GM04504 (cell line): ENCODE measurements around the gene TMC1.
A peak's percentile ranks its signal among the peaks of the same experiment; 100 is the strongest.

ENCODE experiments used
- DNase-seq: peaks from one replicate; pipeline ENCODE4 v3.0.0-alpha.2; 2012; ENCODE audit warnings: low read depth

The TMC1 gene

DNA sequence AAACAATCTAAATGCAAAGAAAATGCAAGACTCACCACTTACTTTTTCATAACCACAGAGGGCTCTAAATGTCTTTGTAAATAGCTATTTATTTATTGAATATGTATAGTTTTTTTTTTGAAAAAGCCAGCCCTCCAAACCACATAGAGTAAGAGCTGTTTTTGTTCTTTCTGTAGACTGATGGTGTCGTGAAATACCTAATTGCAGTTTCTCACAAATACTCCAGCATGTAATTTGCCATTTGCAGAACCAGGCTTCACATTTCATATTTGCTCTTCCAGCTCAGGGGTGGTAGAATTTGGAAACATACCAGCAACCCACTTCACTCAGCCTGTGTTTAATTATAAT is 159.8 kb downstream of the TMC1 start:
- no peak for DNase-seq

DNA sequence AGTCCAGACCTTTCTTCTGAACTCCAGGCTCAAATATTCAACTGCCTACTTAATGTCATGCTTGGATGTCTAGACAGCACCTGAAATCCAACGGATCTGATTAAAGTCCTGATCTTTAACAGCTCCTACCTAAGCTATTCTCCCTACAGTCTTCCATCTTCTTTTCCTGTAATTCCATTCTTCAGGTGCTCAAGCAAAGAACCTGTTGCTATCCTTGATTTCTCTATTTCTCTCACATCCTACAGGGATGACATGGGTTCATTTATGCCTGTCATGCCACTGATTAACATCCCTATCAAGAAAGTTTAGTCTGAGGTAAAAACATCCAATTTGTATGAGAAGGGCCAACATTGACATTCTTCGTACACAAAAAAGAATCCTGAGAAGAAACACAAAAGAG is 163.2 kb downstream of the TMC1 start:
- DNase-seq = no peak

DNA sequence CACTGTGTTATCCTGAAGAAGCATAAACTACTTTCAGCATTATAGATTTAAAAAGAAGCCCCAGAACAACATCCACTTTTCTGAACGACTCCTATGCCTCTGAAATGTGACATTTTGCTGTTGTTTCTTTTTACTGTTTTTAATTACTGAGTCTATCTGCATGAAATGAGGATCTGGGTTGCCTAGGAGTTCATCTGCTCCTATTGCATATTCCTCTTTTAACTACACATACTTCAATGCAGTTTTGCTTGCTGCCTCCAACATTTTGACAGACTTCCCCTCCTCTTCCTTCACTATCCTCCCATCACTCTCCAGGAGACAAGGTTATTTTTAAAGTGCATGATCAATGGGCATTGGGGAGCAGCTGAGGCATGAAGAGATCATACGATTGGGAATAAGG is 164.5 kb downstream of the TMC1 start:
- DNase-seq = no peak

DNA sequence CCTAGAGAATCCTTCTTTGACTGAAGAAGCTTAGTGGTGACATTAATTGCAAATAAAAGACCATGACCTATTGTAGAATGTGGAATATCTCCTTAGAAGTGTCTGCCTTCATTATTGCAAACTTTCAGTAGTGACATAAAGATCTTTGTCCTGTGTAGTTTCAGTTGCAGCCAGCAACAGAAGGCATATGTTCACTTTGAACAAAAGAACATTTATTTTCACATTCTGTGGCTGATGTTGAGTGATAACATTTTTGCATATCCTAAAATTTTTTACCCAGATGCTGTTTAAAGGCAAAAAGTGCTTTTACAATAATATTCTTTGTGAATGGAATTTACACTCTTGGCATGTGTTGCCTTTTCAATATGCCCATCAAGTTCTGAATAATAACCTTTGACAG is 165.9 kb downstream of the TMC1 start:
- no peak for DNase-seq

DNA sequence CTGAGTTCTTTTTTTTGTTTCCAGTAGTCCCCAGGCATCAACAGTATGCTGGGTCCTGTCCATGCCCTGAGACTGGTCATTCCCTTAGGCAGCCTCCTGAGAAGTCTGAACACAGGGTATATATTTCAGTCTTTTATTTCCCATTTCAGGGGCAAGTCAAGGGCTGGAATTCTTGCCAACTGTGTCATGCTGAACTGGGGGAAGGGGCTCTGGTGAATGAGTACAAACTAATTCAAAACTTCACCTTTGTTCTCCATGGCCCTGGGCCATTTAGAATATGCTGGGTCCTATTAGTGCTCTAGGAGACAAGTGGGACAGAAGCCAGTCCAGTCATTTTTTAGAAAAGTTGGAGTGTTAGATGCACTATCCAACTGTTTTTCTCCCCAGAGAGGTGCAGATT is 170.3 kb downstream of the TMC1 start:
- no peak for DNase-seq

DNA sequence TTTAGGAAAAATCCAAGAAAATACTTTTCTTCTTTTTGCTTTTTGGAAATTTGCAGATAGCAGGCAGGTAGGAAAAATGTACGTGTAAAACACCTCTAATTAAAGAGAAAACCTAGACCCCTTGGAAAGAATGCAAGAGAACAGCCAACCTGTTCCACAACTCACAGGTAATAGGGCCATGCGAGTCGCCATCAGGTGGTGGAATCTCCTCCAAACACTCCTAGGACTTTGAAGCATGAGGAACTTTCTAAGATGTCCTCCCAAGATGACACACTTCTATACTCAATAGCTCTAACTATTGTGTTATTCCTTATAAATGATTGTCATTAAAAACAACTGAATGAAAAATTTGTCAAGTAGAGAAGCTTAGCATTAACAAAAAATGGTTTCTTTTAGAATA is 174.0 kb downstream of the TMC1 start:
- DNase-seq = no peak

DNA sequence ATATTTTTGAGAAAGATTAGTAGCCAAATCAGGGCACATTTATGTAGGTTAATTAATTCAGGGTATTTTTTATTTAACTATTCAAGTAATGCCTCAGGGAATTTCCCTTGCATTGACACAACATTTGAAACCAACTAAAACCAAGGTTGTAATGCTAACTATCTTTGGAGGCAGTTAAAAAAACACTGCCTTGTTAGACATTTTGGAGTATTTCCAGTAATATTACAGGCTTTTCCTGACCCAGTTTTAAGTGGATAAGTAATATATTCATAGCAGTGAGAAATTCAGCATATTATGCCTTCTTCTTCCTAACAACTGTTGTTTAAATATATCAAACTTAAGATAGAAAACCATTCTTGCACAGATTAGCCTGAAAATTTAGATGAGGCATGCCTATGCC is 175.1 kb downstream of the TMC1 start:
- no peak for DNase-seq

DNA sequence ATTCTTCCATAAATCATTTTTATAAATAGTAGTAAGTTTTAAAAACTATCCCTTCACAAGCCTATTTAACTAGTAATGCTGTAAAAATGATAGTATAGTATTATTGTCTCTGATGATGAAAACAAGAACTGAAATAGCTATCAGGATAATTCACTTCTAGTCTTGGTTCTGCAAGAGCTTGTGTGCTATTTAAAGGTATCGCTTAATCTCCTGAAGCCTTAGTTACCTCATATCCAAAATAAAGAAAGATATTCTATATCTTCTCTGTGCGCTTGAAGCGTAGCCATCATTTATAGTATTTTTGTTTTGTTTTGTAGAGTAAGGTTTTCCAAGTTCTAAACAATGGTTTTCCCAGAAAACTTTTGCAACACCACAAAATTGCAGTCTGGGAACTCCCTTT is 180.1 kb downstream of the TMC1 start:
- no peak for DNase-seq

DNA sequence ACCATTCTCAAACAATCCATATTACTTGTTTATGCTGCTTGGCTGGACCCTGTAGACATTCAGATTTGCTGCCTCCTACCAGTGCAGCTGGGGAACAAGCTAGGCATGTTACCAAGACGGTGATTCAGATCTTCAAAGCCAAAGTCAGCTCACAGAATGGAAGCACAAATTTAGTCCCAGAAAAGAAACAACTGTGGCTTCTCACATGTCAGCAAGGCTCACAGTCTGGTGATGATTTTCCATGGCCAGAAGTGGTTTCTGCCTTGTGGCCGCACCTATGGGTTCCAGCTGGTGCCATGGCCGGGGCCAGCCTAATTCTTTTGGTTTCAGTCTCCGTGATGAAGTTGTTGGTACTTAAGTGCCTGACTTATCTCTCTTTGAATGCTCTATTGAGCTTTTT is 182.2 kb downstream of the TMC1 start:
- peak; percentile 15 for DNase-seq

DNA sequence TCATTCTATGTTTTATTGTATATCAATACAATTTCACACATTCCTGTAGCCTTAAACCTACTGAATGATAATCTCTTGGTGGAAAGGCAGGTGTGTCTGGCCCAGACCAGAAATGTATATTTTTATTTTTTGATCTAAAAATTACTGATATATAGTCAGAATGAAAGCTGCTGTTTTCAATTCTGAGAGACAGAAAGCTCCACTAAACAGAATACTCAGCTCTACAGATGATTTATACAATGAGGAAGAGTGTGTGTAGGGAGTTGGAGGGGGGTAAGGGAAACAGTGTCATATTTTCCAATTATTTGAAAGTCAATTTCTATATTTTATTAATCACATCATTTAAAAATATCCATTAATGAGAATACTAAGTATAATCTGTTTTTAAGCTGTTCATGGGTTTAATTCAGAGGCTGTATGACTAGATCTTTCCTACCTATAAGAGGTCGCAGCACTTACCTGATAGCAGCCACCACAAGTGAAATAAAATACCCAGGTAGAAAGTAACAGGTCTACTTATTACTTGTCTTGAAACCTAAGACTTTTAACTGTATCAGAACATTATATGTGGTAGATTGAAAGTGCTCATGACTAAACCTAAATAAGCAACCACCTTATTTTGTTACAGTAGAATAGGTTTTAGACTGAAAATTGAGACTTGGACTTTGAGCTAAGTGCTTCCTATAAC is 183.4 kb downstream of the TMC1 start:
- no peak for DNase-seq

DNA sequence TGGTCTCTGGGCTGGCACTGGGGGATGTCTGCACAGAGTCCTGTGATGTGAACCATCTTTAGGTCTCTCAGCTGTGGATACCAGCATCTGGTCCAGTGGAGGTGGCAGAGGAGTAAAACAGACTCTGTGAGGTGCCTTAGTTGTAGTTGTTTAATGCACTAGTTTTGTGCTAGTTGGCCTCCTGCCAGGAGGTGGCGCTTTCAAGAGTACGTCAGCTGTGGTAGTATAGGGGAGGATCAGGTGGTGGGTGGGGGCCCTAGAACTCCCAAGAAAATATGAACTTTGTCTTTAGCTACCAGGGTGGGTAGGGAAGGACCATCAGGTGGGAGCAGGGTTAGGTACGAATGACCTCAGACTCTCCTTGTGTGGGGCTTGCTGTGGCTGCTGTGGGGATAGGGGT is 197.1 kb downstream of the TMC1 start:
- no peak for DNase-seq

DNA sequence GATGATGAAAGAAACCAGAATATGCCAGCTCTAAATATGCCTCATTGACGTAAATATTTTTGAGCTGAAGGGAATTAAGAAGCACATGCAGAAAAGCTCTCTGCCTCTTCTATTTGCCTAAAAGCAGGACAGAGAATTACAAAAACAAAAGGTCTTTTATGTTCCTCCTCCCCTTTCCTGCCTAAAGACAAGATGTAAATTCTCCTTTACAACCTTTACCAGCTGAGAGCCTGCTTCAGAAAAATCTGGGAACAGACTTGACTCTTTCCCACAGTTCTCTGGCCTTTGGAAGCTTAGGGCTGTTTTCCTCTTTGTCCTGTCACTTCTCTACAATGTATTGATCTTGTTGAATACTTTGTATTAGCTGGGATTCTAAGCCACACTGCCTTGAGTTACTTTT is 199.7 kb downstream of the TMC1 start:
- DNase-seq = no peak

DNA sequence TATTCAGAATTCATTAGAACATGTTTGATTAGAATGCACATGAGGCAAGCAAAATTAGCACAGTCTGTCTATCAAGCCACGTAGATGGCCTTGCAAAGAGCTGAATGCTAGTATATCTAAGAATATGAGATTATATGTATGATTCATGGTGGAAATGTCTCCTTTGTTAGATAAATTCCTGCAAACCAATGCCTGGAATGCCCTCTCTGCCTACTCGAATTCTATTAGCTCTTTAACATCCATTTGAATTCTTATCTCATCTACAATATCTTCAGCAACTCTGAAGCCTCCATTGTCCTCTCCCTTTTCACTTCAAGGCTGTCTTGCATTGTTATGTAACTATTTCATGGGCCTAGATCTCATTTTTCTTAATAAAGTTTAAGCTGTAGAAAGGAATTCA is 205.5 kb downstream of the TMC1 start:
- no peak for DNase-seq

DNA sequence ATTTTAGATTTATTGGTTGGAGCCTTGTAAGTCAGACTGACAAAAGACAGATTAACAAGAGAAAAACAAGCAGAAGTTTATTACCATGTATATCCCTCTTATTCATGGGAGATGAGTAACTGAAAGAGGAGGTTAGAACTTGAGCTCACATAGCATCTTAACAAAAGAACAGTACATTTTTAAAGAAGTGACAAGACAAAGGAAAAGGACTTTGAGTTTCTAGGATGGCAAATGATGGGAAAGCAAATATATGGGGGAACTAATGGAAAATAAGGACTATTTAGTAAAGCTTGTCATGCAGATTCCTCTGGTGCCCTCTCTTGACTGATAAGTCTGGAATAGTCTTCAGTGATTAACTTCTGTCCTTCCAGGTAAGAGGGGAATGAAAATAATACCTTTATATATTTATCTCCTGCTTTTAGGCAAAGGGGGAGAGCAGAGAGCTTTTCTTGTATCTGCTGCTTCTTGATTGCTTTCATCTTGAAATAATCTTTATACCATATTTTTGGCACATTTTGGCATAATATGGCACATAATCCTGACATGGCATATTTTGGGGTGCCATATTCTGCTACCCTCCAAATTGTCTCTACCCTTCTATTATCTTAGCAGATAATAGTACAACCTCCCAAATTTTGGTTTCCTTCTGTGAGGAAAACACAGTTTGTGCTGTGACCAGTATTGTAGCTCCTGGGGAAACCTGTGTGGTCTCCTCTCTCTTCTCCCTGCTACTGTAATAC is 206.8 kb downstream of the TMC1 start:
- DNase-seq = no peak

DNA sequence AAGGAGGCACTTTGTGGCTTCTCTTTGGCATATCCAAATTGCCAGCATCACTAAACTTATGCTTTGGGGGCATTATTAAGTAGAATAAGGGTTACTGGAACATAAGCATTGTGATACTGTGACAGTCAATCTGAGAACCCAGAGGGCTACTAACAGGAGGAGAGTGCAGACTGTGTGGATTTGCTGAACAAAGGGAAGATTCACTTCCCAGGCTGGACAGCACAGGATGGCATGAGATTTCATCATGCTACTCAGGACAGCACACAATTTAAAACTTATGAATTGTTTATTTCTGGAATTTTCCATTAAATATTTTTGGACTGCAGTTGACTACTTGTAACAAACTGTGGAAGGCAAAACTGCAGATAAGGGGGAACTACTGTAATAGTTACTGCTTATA is 212.5 kb downstream of the TMC1 start:
- DNase-seq = no peak

DNA sequence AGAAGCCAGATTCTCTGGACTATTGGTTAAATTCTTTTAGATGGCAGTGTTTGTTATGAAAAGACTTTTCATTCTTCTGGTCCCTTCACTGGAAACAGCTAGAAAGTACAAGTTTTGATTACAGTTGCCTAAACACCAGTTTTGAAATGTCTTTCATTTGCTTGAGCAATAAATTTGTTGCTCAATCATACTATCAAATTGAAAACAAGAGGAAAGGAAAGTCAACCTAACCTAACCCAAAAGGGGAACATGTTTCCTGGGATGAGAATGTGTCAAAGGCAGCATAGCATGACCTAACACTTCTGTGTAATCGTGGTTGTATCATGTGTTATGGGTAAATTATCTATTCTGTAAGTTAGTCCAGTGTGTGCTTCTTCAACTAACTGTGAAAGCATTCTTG is 213.2 kb downstream of the TMC1 start:
- no peak for DNase-seq

DNA sequence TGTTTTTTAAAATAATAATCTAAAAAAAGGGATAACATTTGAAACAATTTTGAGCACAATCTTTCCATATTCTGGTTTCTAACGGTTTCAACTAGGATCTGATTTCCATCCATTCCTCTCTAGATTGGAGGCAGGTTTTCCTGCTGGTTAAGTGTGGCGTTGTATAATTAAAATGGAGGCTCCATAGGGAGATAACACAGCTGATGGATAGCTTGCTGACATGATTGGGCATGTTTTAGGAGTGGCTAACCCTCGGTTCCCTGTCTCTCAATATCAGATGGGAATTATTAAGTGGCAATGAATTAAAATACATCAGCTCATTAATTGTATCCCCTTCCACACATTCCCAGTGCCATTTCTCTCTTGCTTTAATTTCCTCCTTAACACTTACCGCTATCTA is 222.4 kb downstream of the TMC1 start:
- DNase-seq = no peak

DNA sequence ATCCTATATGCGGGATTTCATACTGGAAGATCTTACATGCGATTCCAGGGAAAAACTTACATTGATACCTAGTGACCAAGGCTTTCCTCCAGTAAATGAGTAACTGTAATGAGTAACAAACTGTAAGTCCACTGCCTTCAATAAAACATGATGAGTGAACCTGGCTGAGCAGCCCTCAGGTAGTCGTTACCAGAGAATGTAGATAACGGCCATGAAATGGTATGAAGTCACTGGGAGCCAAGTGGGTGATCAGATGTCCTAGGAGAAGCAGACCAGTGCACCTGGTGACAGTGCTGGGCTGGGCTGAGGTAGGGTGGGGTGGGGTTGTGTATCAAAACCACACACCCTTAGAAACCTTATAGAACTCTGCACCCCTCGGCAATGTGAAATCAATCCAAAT is 227.9 kb downstream of the TMC1 start:
- DNase-seq = no peak

DNA sequence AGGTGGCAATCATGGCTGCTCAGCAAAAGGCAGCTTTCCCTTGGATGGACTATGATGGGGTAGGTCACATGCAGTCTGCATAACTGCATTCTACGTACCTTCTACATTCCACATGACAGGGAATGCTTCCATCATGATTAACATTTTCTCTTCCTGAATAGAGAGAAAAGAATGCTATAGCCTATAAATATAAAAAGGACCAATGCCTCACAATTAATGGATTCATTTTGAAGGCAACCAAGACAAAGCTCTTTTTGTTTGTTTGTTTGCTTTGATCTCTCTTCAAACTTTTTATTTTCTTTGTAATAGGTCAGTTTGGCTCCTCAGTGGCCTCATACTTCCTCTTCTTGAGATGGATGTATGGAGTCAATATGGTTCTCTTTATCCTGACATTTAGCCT is 230.1 kb downstream of the TMC1 start:
- no peak for DNase-seq

DNA sequence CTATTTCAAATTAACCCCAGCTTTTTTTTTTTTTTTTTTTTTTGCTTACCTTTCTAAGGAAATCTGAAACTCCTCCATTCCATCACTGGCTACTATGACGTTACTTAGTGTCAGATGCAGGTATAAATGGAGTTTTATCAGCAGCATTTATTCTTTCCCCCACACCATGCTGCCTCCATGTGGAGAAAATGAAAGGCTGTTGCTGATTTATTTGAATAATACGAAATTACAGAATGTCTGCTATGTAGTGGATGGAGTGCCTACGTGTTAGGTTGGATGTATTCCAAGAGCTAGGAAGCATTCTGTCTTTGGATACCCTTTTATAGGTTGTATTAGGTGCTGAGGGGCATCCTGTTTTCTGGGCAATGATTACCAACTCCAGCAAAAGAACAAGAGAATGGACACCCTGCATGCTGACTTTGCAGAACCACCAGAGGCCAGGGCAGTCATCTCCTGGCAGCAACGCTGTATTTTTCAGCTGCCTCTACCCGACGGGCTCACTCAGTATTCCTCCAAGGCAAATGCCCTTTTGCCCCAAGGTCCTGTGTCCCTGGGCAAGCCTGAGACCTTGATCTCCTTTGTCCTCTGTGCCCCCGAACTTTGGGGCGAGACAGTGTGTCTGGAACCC is 232.0 kb downstream of the TMC1 start:
- no peak for DNase-seq

DNA sequence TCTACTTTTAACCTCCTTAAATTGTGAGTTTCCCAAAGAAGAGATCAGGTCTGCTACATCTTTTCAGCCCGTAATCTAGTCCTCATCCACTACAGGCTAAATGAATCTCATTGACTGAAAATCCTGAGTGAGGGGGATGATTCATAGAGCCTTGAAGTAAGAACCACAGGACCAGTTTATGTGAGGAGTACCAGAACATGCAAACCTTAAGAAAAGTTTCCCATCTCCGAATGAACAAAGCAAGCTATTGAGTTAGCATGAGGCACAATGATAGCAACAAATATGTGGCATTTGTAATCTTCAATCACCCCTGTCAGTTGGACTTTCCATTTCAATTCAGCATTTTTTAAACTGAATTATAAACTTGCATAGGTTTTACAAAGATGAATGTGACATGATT is 234.4 kb downstream of the TMC1 start:
- DNase-seq = no peak

DNA sequence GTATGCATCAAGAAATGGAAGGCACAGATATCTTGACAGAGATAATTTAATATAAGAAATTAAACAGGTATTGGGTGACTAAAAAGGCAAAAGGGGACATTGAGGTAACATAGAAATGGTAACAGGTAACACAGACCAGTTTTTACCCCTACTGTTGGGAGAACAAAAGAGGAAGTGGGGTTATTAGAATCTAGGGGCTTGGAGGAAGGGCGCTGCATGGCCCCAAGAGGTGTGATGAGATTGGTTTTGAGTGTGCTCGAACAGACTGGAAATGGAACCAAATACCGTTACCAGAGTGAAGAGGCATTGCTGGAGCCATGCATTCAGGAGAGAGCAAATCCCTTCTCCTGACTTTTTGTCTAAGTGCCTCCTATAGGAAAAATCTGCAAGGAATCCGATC is 237.5 kb downstream of the TMC1 start:
- DNase-seq = no peak

DNA sequence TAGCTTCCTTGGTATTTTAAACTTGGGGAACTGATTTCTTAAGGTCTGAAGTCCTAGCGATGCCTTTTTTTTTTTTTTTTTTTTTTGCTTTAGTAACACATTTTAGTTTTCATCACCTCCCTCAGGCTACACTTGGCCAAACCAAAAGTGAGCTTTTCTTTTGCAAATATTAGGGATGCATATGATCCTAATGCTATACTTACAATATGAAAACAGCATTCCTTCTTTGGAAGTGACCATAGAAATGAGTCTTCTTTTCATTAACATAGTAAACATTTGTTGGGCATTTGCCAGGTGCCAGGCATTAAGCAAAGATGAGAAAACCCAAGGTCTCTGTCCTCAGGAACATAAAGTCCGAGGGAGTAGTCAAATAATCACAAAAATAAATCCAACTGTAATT is 241.6 kb downstream of the TMC1 start:
- no peak for DNase-seq

DNA sequence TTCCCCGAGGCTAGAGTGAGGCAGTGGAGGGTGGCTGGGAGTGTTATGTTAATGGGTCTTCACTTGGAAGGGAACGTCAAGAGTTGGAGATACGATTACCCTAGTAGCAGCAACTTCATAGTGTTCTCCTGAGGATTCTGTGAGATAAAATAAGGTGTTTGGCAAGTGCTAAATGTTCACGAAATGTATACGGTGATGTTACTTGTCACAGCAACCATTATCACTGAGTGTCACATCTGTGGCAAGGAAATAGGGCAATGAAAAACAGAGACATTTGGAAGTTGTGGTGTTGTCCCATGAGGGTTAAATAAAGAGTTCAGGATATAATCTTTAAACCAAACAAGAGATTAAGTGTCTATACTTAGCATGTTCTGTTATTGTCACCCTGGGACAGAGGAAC is 248.1 kb downstream of the TMC1 start:
- DNase-seq = no peak
